ENCODE results near the gene PRKCG. TPM values are rescaled to one million over a fixed set of nuclear protein-coding genes. Genes with fewer than 3 reads are reported as not detected.

PRKCG gene
- total RNA-seq, 1 experiment from 2014 or later, result 1.7 TPM

GRCh38 chr19:53883741-53884140 lies 1.7 kb downstream of the PRKCG start:
- Mint-ChIP-seq H3K4me1 (ENCODE audit: low read depth, unreplicated experiment) (peaks cover 8% of the 10 kb centered on the region), H3K36me3 (ENCODE audit: insufficient read depth, unreplicated experiment) (no peaks in the 10 kb centered on the region), H3K4me3 (ENCODE audit: unreplicated experiment) (peak overlapping the region; percentile 31), H3K27ac (ENCODE audit: unreplicated experiment) (no peak overlapping the region), H3K27me3 (ENCODE audit: insufficient read depth, unreplicated experiment) (peaks cover 4% of the 10 kb centered on the region), H3K9me3 (ENCODE audit: unreplicated experiment) (no peaks in the 10 kb centered on the region)
- no peaks in the 10 kb centered on the region for H3K27me3 ChIP-seq (replicated peaks; ENCODE audit: control insufficient read depth, insufficient read depth, low read length)
- H3K4me3 ChIP-seq (ENCODE audit: low read depth, low read length), result no peak overlapping the region
- TF ChIP-seq, protein P1, sequence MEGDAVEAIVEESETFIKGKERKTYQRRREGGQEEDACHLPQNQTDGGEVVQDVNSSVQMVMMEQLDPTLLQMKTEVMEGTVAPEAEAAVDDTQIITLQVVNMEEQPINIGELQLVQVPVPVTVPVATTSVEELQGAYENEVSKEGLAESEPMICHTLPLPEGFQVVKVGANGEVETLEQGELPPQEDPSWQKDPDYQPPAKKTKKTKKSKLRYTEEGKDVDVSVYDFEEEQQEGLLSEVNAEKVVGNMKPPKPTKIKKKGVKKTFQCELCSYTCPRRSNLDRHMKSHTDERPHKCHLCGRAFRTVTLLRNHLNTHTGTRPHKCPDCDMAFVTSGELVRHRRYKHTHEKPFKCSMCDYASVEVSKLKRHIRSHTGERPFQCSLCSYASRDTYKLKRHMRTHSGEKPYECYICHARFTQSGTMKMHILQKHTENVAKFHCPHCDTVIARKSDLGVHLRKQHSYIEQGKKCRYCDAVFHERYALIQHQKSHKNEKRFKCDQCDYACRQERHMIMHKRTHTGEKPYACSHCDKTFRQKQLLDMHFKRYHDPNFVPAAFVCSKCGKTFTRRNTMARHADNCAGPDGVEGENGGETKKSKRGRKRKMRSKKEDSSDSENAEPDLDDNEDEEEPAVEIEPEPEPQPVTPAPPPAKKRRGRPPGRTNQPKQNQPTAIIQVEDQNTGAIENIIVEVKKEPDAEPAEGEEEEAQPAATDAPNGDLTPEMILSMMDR (IDR thresholded peaks at IDR 0.05; ENCODE audit: insufficient read depth in 1 of 2, low read depth in 1 of 2, low read length in 1 of 2, severe bottlenecking in 1 of 2, unreplicated experiment in 1 of 2), result no peak
- no peaks in the 10 kb centered on the region for H3K9me3 ChIP-seq
- intact Hi-C loops (cut with micrococcal nuclease; ENCODE audit: unreplicated experiment), result loop anchor here (2.0 to 5.0 kb wide), 3 partner anchors 19 to 141 kb away; no protein-coding TSS in a partner anchor
- H3K36me3 ChIP-seq (ENCODE audit: control insufficient read depth, insufficient read depth, low read length), result no peaks in the 10 kb centered on the region
- peaks cover 10% of the 10 kb centered on the region; the same call in 1 of the 2 replicates for H3K4me1 ChIP-seq
- BruUV-seq (replicated peaks), result no TSS peak
- ChIA-PET CTCF (interaction anchor here (0.8 kb wide), 1 partner anchor 16 kb away, joined by 6 read pairs; the partner anchor contains the start of gene MYADM), POLR2A (no interaction called here)
- DNase-seq, result no peak

DNA sequence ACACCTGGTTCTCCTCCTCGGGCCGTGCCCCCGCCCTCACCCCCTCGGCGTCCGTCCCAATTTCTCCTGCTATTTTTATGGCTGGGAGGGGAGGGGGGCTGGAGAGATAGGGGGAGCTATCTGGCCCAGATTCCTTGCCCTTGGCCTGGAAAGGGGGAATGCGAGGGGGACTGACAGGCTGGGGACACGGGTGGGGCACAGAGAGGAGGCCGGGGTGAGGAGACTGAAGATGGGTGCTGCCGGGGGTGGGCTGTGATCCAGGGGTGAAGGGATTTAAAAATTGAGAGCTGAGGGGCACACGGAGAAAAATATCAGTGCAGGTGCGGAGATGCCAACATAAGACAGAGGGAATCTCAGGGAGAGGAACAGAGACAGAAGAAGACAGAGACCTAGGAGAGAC lies 2.3 kb downstream of the PRKCG start:
- POLR2A ChIA-PET, result no interaction called here
- Mint-ChIP-seq H3K27me3 (ENCODE audit: insufficient read depth, unreplicated experiment) (peaks cover 4% of the 10 kb centered on the region), H3K27ac (ENCODE audit: unreplicated experiment) (no peak overlapping the region), H3K4me1 (ENCODE audit: low read depth, unreplicated experiment) (peaks cover 8% of the 10 kb centered on the region), H3K4me3 (ENCODE audit: unreplicated experiment) (peak overlapping the region; percentile 31), H3K36me3 (ENCODE audit: insufficient read depth, unreplicated experiment) (no peaks in the 10 kb centered on the region), H3K9me3 (ENCODE audit: unreplicated experiment) (no peaks in the 10 kb centered on the region)
- no peaks in the 10 kb centered on the region for H3K9me3 ChIP-seq
- CTCF ChIA-PET, result no interaction called here
- no peaks in the 10 kb centered on the region for H3K27me3 ChIP-seq (replicated peaks; ENCODE audit: control insufficient read depth, insufficient read depth, low read length)
- BruUV-seq (replicated peaks), result no TSS peak
- 0 out of 2 replicates have a peak, but pooled peaks cover 7% of the 10 kb centered on the region for H3K4me1 ChIP-seq
- DNase-seq, result no peak
- TF ChIP-seq, protein P1 (IDR thresholded peaks at IDR 0.05; ENCODE audit: insufficient read depth in 1 of 2, low read depth in 1 of 2, low read length in 1 of 2, severe bottlenecking in 1 of 2, unreplicated experiment in 1 of 2), result no peak
- H3K4me3 ChIP-seq (ENCODE audit: low read depth, low read length), result no peak overlapping the region
- no peaks in the 10 kb centered on the region for H3K36me3 ChIP-seq (ENCODE audit: control insufficient read depth, insufficient read depth, low read length)
- intact Hi-C loops (cut with micrococcal nuclease; ENCODE audit: unreplicated experiment), result loop anchor here (5.0 kb wide), 1 partner anchor 112 kb away; no protein-coding TSS in a partner anchor

GRCh38 chr19:53885036-53885435 lies 3.0 kb downstream of the PRKCG start:
- no peaks in the 10 kb centered on the region for H3K27me3 ChIP-seq (replicated peaks; ENCODE audit: control insufficient read depth, insufficient read depth, low read length)
- POLR2A ChIA-PET, result no interaction called here
- DNase-seq, result no peak
- Mint-ChIP-seq H3K9me3 (ENCODE audit: unreplicated experiment) (no peaks in the 10 kb centered on the region), H3K4me3 (ENCODE audit: unreplicated experiment) (no peak overlapping the region), H3K27me3 (ENCODE audit: insufficient read depth, unreplicated experiment) (peaks cover 4% of the 10 kb centered on the region), H3K27ac (ENCODE audit: unreplicated experiment) (no peak overlapping the region), H3K36me3 (ENCODE audit: insufficient read depth, unreplicated experiment) (no peaks in the 10 kb centered on the region), H3K4me1 (ENCODE audit: low read depth, unreplicated experiment) (peaks cover 8% of the 10 kb centered on the region)
- CTCF ChIA-PET, result no interaction called here
- no peak overlapping the region for H3K4me3 ChIP-seq (ENCODE audit: low read depth, low read length)
- no peaks in the 10 kb centered on the region for H3K36me3 ChIP-seq (ENCODE audit: control insufficient read depth, insufficient read depth, low read length)
- intact Hi-C loops (cut with micrococcal nuclease; ENCODE audit: unreplicated experiment), result no loop called here
- 0 out of 2 replicates have a peak, but pooled peaks cover 7% of the 10 kb centered on the region for H3K4me1 ChIP-seq
- no peaks in the 10 kb centered on the region for H3K9me3 ChIP-seq
- BruUV-seq (replicated peaks), result no TSS peak
- TF ChIP-seq, protein P1 (IDR thresholded peaks at IDR 0.05; ENCODE audit: insufficient read depth in 1 of 2, low read depth in 1 of 2, low read length in 1 of 2, severe bottlenecking in 1 of 2, unreplicated experiment in 1 of 2), result no peak

Measured in Caco-2 (cell line).